Measurements from ENCODE around the gene THOP1. TPM values are rescaled to one million over a fixed set of nuclear protein-coding genes. Genes with fewer than 3 reads are reported as not detected.

Gene THOP1
- total RNA-seq, 4 donors from 2014 or later, result 35.8 to 91.8 (median 42.9) TPM

DNA sequence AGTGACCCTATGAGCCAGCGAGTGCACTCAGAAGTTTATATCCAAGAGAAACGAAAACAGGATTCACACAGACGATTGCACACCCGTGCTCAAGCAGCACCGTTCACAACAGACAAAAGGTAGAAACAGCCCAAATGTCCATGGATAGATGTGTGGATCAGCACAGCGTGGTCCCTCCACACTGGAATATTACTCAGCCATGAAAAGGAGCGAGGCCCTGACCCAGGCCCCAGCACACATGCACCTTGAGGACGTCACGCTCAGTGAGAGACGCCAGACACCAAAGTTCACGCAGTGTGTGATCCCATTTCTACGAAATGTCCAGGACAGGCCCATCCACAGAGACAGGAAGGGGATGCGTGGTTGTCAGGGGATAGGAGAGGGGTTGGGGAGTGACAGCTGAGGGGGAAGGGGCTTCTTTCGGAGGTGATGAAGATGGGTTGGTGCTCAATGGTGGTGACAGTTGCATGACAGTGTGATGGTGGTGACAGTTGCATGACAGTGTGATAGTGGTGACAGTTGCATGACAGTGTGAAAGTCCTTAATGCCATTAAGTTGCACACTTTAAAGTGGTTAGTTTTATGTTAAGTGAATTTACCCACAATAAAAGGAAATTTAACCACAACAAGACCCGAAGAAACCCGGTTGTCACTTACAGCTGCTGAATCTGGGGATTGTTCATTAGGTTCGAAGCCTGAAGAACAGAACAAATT lies 26.5 kb upstream of the THOP1 start:
- H3K27ac ChIP-seq, result no peak overlapping the region
- no peaks in the 10 kb centered on the region for H3K4me1 ChIP-seq
- H3K4me3 ChIP-seq, result no peak overlapping the region
- no peaks in the 10 kb centered on the region for H3K27me3 ChIP-seq
- no peak for DNase-seq (ENCODE audit: low spot score in 2 of 2)
- no peaks in the 10 kb centered on the region for H3K9me3 ChIP-seq
- WGBS, 2 donors, result 89 to 94% methylated on average over 17 of the region's 17 CpGs
- TF ChIP-seq EP300 (IDR thresholded peaks at IDR 0.05) (no peak), POLR2A (IDR thresholded peaks at IDR 0.05) (no peak)
- TF ChIP-seq, protein P1, sequence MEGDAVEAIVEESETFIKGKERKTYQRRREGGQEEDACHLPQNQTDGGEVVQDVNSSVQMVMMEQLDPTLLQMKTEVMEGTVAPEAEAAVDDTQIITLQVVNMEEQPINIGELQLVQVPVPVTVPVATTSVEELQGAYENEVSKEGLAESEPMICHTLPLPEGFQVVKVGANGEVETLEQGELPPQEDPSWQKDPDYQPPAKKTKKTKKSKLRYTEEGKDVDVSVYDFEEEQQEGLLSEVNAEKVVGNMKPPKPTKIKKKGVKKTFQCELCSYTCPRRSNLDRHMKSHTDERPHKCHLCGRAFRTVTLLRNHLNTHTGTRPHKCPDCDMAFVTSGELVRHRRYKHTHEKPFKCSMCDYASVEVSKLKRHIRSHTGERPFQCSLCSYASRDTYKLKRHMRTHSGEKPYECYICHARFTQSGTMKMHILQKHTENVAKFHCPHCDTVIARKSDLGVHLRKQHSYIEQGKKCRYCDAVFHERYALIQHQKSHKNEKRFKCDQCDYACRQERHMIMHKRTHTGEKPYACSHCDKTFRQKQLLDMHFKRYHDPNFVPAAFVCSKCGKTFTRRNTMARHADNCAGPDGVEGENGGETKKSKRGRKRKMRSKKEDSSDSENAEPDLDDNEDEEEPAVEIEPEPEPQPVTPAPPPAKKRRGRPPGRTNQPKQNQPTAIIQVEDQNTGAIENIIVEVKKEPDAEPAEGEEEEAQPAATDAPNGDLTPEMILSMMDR (IDR thresholded peaks at IDR 0.05), result no peak
- H3K36me3 ChIP-seq, result peaks cover 5 to 99% (median 10%) of the 10 kb centered on the region in 3 donors

DNA sequence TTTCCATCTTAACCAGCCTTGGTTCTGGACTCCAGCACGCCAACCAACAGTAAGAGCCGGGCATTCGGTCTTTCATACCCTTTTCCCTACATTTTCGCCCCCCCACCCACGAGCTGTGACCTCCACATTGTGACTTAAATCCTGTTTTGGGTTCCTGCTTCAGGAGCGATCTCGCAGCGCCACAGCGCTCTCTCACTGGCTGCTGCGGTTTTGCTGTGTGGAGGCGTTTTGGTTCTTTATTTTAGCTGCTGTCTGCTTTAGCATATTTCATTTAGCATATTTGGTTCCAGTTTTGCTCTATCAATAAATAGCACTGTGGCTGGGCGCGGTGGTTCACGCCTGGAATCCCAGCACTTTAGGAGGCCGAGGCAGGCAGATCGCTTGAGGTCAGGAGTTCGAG lies 25.9 kb upstream of the THOP1 start:
- TF ChIP-seq, protein P1 (IDR thresholded peaks at IDR 0.05), result no peak
- no peak for TF ChIP-seq POLR2A (IDR thresholded peaks at IDR 0.05)
- Histone ChIP-seq H3K27me3 (no peaks in the 10 kb centered on the region), H3K4me1 (no peaks in the 10 kb centered on the region), H3K36me3 (peaks cover 5 to 99% (median 10%) of the 10 kb centered on the region in 3 donors), H3K4me3 (no peak overlapping the region), H3K27ac (no peak overlapping the region), H3K9me3 (no peaks in the 10 kb centered on the region)
- DNase-seq (ENCODE audit: low spot score in 2 of 2), result no peak
- 82 to 88% methylated on average over 17 of the region's 17 CpGs for WGBS, 2 donors

DNA sequence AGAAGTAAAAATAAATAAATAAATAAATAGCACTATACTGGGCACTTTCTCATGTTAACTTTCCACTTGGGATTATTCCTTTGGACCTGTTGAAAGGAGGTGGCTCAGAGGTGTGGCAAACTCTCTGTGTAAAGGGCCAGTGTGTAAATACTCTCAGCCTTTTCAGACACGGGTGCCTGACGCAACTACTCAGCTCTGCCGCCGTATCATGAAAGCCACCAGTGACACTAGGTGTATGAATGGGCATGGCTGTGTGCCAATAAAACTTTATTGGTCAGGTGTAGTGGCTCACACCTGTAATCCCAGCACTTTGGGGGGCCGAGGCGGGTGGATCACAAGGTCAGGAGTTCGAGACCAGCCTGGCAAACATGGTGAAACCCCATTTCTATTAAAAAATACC lies 25.3 kb upstream of the THOP1 start:
- WGBS, 2 donors, result 93% methylated on average over 7 of the region's 7 CpGs
- H3K27me3 ChIP-seq, result no peaks in the 10 kb centered on the region
- peaks cover 5 to 99% (median 14%) of the 10 kb centered on the region in 3 donors for H3K36me3 ChIP-seq
- H3K4me1 ChIP-seq, result no peaks in the 10 kb centered on the region
- DNase-seq (ENCODE audit: low spot score in 2 of 2), result no peak
- no peak overlapping the region for H3K4me3 ChIP-seq
- TF ChIP-seq EP300 (IDR thresholded peaks at IDR 0.05) (no peak), POLR2A (IDR thresholded peaks at IDR 0.05) (no peak)
- TF ChIP-seq, protein P1 (IDR thresholded peaks at IDR 0.05), result no peak
- H3K9me3 ChIP-seq, result no peaks in the 10 kb centered on the region
- H3K27ac ChIP-seq, result no peak overlapping the region

DNA sequence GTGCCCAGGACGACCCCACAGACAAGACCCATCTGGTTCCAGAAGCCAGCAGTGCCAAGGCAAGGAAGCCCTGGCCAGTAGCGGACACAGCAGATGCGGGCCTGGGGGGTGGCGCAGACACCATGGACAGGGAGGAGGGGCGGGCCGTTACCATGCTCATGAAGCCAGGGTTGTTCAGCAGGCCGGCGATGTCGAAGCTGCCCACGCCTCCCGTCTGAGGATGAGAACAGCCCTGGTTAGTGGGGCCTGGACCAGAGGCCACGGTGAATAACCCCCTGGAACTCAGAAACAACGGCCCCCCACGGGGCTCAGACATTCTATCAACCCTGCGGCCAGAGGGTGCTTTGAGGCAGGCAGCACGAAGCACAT lies 24.0 kb upstream of the THOP1 start:
- DNase-seq (ENCODE audit: low spot score in 2 of 2), result no peak
- Histone ChIP-seq H3K36me3 (peaks cover 5 to 99% (median 19%) of the 10 kb centered on the region in 3 donors), H3K27ac (no peak overlapping the region), H3K4me1 (no peaks in the 10 kb centered on the region), H3K9me3 (no peaks in the 10 kb centered on the region), H3K4me3 (no peak overlapping the region), H3K27me3 (no peaks in the 10 kb centered on the region)
- TF ChIP-seq, protein P1 (IDR thresholded peaks at IDR 0.05), result no peak
- TF ChIP-seq POLR2A (IDR thresholded peaks at IDR 0.05), result no peak
- no peak for TF ChIP-seq EP300 (IDR thresholded peaks at IDR 0.05)
- 91 to 96% methylated on average over 8 to 16 of the region's 16 CpGs for WGBS, 2 donors

DNA sequence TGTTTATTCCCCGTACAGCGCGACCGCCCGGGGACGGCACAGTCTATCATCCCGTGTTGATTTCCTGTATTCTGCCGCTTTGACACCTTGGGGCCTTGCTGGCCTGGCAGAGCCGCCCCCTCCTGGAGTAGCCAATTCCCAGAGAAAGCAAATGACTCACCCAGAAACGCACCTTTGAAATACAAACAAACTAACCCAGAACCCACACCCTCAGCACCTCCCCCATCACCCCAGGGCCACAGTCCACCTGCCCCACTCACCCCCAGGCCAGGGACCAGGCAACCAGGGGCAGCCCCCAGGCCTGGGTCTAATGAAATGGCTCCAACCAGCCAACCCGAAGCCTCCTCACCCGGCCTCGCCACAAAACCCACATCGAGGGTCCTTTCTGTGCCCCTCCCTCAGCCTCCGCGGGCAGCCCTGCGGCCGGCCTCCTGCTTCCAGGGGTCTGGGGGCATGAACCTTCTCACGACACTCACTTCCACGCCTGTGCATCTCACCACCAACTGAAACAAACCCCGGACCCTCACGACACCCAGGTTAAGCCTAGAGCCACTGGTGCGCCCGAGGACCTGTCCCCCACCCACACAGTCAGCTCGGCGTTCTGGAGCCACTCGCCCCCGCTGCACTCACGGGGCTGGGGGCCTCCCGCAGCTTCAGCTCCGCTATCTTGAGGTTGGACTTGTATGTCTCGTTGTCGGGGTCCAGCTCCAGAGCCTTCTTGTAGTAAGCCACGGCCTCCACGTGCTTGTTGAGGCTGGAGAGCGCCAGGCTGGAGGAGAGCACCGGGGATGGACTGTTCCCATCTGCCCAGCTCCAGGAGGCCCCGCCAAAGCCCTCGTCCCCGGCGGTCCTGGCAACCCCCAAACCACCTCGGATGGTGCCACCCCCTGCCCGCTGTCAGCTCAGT lies 23.2 kb upstream of the THOP1 start:
- H3K36me3 ChIP-seq, result peaks cover 4 to 99% (median 20%) of the 10 kb centered on the region in 3 donors
- TF ChIP-seq POLR2A (IDR thresholded peaks at IDR 0.05) (no peak), EP300 (IDR thresholded peaks at IDR 0.05) (no peak)
- TF ChIP-seq, protein P1 (IDR thresholded peaks at IDR 0.05), result no peak
- 90 to 96% methylated on average over 38 to 39 of the region's 43 CpGs for WGBS, 2 donors

More for the DNA sequence above, 23.2 kb upstream of the THOP1 start:
- Histone ChIP-seq H3K9me3 (no peaks in the 10 kb centered on the region), H3K27me3 (no peaks in the 10 kb centered on the region), H3K27ac (no peak overlapping the region), H3K4me3 (no peak overlapping the region), H3K4me1 (no peaks in the 10 kb centered on the region)
- no peak for DNase-seq (ENCODE audit: low spot score in 2 of 2)
